SHP77 treated with DMSO at 0.1 percent for 48 hours (cell line): Measurements from ENCODE around the gene CERT1.

Source experiments
- DNase-seq: peaks from one replicate; lab custom pipeline; 2025; lab: John Stamatoyannopoulos, UW

The CERT1 gene

DNA sequence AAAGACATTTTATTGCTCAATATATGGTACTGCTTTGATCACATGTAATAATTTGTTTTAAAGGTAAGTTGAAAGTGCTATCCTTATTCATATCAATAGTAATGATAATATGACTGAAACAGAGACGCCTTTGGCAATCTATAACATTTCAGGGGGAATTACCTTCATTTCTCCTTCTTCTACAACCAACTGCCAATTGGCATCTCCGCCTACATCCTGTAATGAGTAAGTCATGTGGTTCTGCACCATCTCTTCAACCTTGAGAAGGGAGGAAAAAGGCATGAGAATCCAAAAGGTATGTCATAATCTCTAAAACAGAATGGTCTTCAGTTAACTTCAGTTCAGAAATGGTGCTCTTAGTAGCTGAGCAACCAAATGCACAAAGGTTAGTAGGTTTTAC lies 122.0 kb downstream of the CERT1 start:
- no peak for DNase-seq

DNA sequence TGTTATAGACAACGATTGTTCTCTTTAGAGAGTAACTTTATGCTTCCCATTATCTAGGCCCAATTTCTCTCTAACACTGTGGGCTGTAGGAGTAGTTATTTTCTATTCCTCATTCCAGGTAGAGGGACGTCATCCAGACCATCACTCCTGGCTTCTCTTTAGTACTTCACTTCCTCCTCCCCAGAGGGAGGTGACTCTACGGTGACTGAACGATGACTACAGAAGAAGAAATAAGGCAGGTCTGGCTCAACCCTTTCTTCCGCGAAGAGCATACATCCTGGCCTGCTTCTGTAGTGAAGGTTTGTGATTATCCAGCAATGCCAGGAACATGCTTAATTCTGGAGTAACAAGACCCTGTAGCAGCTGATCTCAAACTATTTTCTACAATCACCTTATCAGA lies 123.6 kb downstream of the CERT1 start:
- no peak for DNase-seq

- DNase-seq, result no peak
Observed at GRCh38 chr5:75384218-75384617, 127.2 kb downstream of the CERT1 start.

DNA sequence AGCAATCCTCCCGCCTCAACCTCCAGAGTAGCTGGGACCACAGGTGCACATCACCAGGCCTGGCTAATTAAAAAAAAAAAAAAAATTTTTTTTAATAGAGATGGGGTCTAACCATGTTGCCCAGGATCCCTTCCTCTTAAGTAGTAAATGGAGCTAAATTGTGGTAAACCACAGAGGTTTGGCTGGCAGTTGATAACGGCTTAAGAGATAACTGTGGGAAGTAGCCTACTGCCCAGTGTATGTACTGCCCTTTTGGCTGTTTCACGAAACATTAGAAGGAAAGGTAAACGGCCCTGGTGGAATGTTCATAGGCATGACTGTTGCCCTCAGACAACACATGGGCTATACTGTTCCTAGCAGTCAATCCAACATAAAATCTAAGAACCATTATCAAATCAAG lies 130.0 kb downstream of the CERT1 start:
- DNase-seq, result no peak

DNA sequence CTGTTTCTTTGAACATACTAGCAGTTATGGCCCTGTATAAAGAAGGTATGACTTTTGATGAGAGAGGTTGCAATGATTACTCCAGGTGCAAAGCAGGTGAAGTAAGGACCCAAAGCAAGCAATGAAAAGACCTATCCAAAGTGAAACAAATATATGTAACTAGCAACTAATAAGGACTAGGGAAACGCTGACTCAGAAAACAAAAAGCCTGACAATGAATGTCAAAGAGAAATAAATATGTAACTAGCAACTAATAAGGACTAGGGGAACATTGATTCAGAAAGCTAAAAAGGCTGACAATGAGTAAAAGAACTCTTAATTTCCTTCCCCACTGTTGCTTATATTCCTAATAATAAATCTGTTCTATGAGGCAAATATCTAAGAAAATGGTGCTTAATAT lies 131.3 kb downstream of the CERT1 start:
- no peak for DNase-seq

GRCh38 chr5:75375414-75375813 lies 136.0 kb downstream of the CERT1 start:
- DNase-seq, result no peak

DNA sequence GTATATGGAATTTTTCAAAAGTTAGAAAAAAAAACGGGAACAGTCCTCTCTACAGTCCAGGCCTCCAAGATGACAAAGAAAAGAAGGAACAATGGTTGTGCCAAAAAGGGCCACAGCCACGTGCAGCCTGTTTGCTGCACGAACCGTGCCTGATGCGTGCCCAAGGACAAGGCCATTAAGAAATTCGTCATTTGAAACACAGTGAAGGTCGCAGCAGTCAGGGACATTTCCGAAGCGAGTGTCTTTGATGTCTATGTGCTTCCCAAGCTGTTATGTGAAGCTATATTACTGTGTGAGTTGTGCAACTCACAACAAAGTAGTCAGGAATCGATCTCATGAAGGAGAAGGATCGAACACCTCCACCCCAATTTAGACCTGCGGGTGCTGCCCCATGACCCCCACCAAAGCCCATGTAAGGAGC lies 137.0 kb downstream of the CERT1 start:
- no peak for DNase-seq

- DNase-seq, result no peak
Observed at GRCh38 chr5:75373862-75374261, 137.6 kb downstream of the CERT1 start.

- DNase-seq, result no peak
Observed at GRCh38 chr5:75368391-75368790, 143.0 kb downstream of the CERT1 start.

- DNase-seq, result no peak
Observed at GRCh38 chr5:75367401-75367800, 144.0 kb downstream of the CERT1 start.

DNA sequence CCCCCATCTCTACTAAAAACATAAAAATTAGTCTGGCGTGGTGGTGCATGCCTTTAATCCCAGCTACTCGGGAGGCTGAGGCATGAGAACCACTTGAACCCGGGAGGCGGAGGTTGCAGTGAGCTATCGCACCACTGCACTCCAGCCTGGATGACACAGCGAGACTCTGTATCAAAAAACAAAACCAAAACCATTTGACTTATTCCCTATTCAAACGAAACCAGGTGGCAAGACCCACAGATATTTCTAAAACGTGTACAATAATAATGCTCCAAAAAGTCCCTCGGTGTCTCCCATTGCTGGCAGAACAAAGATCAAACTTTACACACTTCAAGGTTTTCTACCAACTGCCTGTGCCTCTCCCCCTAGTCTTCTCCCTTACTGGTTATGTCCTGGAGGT lies 144.6 kb downstream of the CERT1 start:
- no peak for DNase-seq

DNA sequence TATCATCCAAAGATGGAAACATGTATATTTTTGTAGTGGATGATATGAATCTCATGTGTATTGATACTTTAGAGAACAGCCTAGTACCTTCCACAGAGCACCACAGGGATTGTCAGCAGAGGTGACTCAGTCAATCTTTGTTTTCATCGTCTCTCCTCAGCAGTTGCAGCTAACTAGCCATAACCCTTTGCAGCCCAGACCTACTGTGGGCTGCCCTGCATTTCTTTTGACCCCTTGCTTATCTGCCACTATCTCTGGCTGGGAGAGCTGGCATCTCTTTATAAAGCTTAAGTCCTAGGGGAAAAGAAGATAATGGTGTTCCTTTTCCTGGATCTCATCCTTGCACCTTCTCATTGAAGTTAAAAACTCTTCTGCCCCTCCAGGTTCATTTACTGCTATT lies 145.7 kb downstream of the CERT1 start:
- no peak for DNase-seq

GRCh38 chr5:75364571-75365280 lies 146.7 kb downstream of the CERT1 start:
- DNase-seq, result no peak

DNA sequence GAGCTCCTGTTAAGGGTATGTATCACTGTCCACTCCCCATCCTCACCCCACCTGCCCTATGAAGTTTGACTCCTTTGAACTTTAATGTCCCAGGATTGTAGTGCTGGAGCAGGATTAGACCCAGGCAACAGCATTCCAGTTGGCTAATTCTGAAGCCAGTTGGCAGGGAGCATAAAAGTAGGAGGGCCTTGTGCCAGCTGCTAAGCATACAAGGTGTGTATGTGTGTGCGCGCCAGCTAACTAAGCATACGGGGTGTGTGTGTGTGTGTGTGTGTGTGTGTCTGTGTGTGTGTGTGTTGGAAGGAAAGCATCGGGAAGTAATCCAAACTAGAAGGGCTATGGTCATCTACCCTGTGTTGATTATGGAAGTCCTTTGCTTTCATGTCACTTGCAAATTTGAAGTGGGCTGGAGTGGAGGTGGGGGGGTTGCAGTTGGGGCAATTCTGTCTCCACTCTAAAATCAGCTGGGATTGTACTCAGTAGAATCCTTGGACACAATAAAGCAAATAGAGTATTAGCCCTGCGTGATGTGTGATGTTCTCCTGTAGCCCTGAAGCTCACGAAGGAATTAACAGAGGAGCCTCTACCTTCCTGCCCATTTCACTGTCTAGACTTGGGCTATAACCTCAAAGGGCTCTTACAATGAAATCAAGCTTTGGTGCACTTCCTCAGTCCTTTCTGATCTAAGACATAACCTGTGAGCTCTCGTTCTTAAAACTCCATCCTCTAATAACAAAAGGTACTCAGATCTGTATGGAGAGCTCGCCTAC lies 147.5 kb downstream of the CERT1 start:
- DNase-seq, result no peak

- DNase-seq, result no peak
Observed at GRCh38 chr5:75363111-75363510, 148.3 kb downstream of the CERT1 start.

DNA sequence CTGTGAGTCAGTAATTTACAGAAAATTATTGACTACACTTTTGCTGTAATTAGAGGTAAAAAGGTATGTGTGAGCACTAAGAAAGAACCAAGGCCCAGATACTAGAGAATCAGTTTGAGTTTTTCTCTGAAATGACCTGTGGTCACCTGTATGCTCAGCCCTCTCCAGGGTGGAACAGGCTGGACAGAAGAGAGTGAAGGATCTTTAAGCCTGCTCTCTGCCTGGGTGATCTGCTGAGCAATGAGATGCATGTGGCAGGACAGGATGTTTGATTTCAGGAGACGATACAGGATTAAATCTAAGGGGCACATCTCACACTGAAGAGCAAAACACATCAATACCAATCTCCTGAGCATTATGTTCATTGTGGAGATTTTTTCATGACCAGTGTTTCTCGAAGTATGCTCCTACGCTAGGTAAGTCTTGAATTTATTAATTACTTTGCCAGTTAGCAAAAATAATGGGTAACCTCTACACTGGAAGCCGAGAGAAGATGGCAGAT lies 148.9 kb downstream of the CERT1 start:
- DNase-seq, result no peak

- no peak for DNase-seq
Observed at GRCh38 chr5:75361310-75361709, 150.1 kb downstream of the CERT1 start.

GRCh38 chr5:75358117-75358516 lies 153.3 kb downstream of the CERT1 start:
- no peak for DNase-seq

DNA sequence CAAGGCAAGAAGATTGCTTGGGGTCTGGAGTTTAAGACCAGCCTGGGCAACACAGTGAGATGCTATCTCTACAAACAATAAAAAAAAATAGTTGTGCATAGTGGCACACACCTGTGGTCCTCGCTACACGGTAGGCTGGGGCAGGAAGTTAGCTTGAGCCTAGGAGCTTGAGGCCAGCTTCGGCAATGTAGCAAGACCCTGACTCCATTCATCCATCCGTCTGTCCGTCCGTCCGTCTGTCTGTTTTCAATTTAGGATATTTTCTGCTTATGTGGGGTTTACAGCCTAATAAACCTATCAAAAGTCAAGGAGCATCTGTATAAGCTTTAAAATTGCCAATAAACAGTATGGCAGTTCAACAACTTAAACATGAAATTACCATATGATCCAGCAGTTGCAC lies 154.7 kb downstream of the CERT1 start:
- no peak for DNase-seq

- no peak for DNase-seq
Observed at GRCh38 chr5:75355236-75355635, 156.2 kb downstream of the CERT1 start.

GRCh38 chr5:75351139-75351926 lies 160.1 kb downstream of the CERT1 start:
- no peak for DNase-seq

DNA sequence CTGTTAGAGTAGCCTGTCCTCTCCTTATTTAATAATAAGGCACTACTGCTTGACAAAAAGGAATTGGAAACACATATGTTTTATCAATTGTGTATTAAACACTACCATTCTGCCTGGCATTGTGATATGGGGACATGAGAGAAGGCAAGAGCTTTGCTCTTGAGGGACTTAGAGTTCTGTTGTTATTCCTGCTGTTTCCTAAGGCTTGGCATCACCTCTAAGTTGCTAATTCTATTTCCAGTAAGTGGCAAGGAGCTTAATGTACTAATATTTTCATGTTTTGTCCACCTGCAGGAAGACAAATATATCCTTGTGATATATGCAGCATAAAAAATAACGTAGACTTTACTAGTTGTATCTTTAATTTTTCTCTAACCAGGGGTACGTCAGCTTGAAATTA lies 161.8 kb downstream of the CERT1 start:
- no peak for DNase-seq

- DNase-seq, result no peak
Observed at GRCh38 chr5:75348241-75348640, 163.2 kb downstream of the CERT1 start.
